ENCODE measurements around the gene SPACA4.

Gene SPACA4

GRCh38 chr19:48603850-48604249, 2.7 kb upstream of the SPACA4 start:
- no peaks in the 10 kb centered on the region for H3K36me3 ChIP-seq
- H3K27me3 ChIP-seq = peaks cover 0 to 4% (median 0%) of the 10 kb centered on the region in 11 experiments; a peak in 1 of 22 replicates
- no peak for TF ChIP-seq Cebpa-rat (IDR thresholded peaks at IDR 0.05)

GRCh38 chr19:48607359-48607755, 815 bp downstream of the SPACA4 start:
- H3K4me1 ChIP-seq = peaks cover 7 to 17% (median 12%) of the 10 kb centered on the region in 10 experiments; a peak in 17 of 20 replicates

More at GRCh38 chr19:48603850-48604249, 2.7 kb upstream of the SPACA4 start:
- Histone ChIP-seq H3K9ac (no peak overlapping the region), H3K27ac (no peak overlapping the region), H3K4me1 (peaks cover 10 to 25% (median 14%) of the 10 kb centered on the region in 10 experiments; a peak in 18 of 20 replicates), H3K4me3 (no peak overlapping the region), H4K20me1 (no peaks in the 10 kb centered on the region), H3K4me2 (no peak overlapping the region), H3K9me3 (replicated peaks in 1 of 11) (no peaks in the 10 kb centered on the region)

GRCh38 chr19:48608798-48609263, 2.3 kb downstream of the SPACA4 start:
- Histone ChIP-seq H3K4me2 (peak overlapping the region; percentile 36 to 75 (median 49); a peak in 21 of 22 replicates), H4K20me1 (peaks cover 0 to 22% (median 12%) of the 10 kb centered on the region in 11 experiments; a peak in 18 of 22 replicates), H3K9me3 (replicated peaks in 1 of 11) (no peaks in the 10 kb centered on the region), H3K27me3 (no peaks in the 10 kb centered on the region), H3K27ac (peak overlapping the region in 8 of 11 experiments; percentile 40 to 67 (median 56); a peak in 15 of 22 replicates), H3K4me1 (peaks cover 6 to 26% (median 16%) of the 10 kb centered on the region in 10 experiments; a peak in 15 of 20 replicates), H3K4me3 (no peak overlapping the region; a peak in 1 of 20 replicates), H3K36me3 (peaks cover 0 to 12% (median 9%) of the 10 kb centered on the region in 11 experiments; a peak in 7 of 22 replicates), H3K9ac (peak overlapping the region in 10 of 11 experiments; percentile 40 to 67 (median 55); a peak in 16 of 22 replicates)
- TF ChIP-seq Cebpa-rat (IDR thresholded peaks at IDR 0.05) = no peak

More at GRCh38 chr19:48607359-48607755, 815 bp downstream of the SPACA4 start:
- Histone ChIP-seq H3K36me3 (no peaks in the 10 kb centered on the region), H3K4me3 (no peak overlapping the region), H3K27ac (no peak overlapping the region; a peak in 1 of 22 replicates), H3K9ac (0 out of 22 replicates have a peak overlapping the region, but pooled peaks of 1 of the 11 experiments have one; percentile 3), H3K9me3 (replicated peaks in 1 of 11) (no peaks in the 10 kb centered on the region), H3K27me3 (no peaks in the 10 kb centered on the region), H4K20me1 (peaks cover 0 to 7% (median 0%) of the 10 kb centered on the region in 11 experiments; a peak in 1 of 22 replicates), H3K4me2 (no peak overlapping the region)
- no peak for TF ChIP-seq Cebpa-rat (IDR thresholded peaks at IDR 0.05)

DNA sequence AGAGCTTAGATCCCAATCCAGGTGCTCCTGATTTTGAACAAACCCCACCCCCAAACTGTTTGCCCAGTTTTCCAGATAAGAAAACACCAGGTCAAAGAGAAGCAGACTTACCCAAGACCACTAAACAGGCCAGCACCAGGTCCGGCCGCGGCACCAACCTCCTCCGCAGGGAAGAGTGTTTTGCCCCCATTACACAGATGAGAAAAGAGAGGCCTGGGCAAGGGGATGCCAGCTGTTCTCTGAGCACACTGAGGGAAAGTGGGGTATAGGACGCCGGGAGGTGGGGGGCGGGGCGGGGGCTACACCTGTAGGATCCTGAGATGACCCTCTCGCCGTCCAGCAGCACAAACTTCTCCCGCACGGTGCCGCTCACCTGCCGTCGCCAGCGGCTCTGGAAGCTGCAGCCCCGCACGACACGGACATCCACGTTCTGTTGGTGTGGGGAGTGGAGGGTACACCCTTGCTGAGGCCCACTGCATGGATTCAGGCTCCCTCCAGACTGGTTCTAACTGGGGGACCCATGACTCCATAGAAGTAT, 3.1 kb downstream of the SPACA4 start:
- Histone ChIP-seq H3K27me3 (no peaks in the 10 kb centered on the region), H3K4me3 (no peak overlapping the region), H3K4me2 (peak overlapping the region in 7 of 11 experiments; percentile 40 to 61 (median 49); a peak in 8 of 22 replicates), H3K4me1 (peaks cover 6 to 29% (median 16%) of the 10 kb centered on the region in 10 experiments; a peak in 15 of 20 replicates), H3K9ac (peak overlapping the region in 7 of 11 experiments; percentile 46 to 67 (median 60); a peak in 7 of 22 replicates), H3K36me3 (peaks cover under 1 to 20% (median 9%) of the 10 kb centered on the region in 11 experiments; a peak in 18 of 22 replicates), H3K9me3 (replicated peaks in 1 of 11) (no peaks in the 10 kb centered on the region), H3K27ac (peak overlapping the region in 3 of 11 experiments; percentile 48 to 56 (median 51); a peak in 4 of 22 replicates), H4K20me1 (peaks cover 0 to 30% (median 20%) of the 10 kb centered on the region in 11 experiments; a peak in 20 of 22 replicates)
- TF ChIP-seq Cebpa-rat (IDR thresholded peaks at IDR 0.05) = no peak

GRCh38 chr19:48611872-48612271, 5.3 kb downstream of the SPACA4 start:
- H3K4me2 ChIP-seq = no peak overlapping the region
- peaks cover 23 to 42% (median 32%) of the 10 kb centered on the region in 11 experiments for H3K36me3 ChIP-seq
- peak overlapping the region in 2 of 11 experiments; percentile 5 to 27; a peak in 3 of 22 replicates for H3K27ac ChIP-seq
- no peak overlapping the region for H3K4me3 ChIP-seq
- TF ChIP-seq Cebpa-rat (IDR thresholded peaks at IDR 0.05) = no peak
- peaks cover 25 to 51% (median 36%) of the 10 kb centered on the region in 10 experiments for H3K4me1 ChIP-seq
- no peaks in the 10 kb centered on the region for H3K27me3 ChIP-seq
- peak overlapping the region in 2 of 11 experiments; percentile 16 to 17; a peak in 3 of 22 replicates for H3K9ac ChIP-seq
- peaks cover 22 to 52% (median 42%) of the 10 kb centered on the region in 11 experiments for H4K20me1 ChIP-seq
- H3K9me3 ChIP-seq (replicated peaks in 1 of 11) = no peaks in the 10 kb centered on the region

GRCh38 chr19:48613024-48613851, 6.7 kb downstream of the SPACA4 start:
- H3K27ac ChIP-seq = peak overlapping the region in 3 of 11 experiments; percentile 9 to 48 (median 23); a peak in 2 of 22 replicates
- peaks cover 38 to 61% (median 47%) of the 10 kb centered on the region in 10 experiments for H3K4me1 ChIP-seq

DNA sequence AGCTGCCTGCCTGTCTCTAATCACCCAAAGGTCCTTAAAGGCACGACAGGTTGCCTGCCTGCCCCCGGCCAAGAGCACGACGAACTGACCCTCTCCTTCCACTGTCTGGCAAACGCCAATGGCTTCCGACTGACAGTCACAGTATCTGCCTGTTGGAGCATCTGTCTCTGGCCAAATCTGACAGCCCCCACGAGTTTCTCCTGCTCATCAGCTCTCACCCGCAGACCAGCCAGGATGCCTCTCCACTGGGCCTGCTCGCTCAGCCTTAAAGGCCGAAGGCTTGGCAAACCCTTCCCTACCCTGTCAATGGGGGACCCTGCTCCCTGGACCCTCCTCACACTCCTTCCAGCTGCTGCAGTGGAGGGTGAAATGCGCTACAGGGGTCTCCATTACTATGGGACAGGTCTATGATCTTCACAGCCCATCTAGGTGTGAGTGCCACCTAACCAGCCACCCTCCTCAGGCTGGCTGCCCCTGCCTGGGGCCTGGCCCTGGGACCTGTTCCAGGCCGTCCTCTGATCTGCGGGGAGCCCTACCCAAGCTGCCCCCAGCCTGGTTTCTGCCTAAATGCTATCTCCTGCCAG, 7.4 kb downstream of the SPACA4 start:
- Histone ChIP-seq H3K9ac (peak overlapping the region in 7 of 11 experiments; percentile 4 to 38 (median 32); a peak in 7 of 22 replicates), H3K27ac (peak overlapping the region in 5 of 11 experiments; percentile 9 to 53 (median 23); a peak in 5 of 22 replicates), H3K4me3 (no peak overlapping the region)

More at GRCh38 chr19:48613024-48613851, 6.7 kb downstream of the SPACA4 start:
- H3K36me3 ChIP-seq = peaks cover 37 to 56% (median 45%) of the 10 kb centered on the region in 11 experiments
- H3K4me3 ChIP-seq = no peak overlapping the region
- H3K4me2 ChIP-seq = no peak overlapping the region
- no peak for TF ChIP-seq Cebpa-rat (IDR thresholded peaks at IDR 0.05)
- no peaks in the 10 kb centered on the region for H3K9me3 ChIP-seq (replicated peaks in 1 of 11)
- no peaks in the 10 kb centered on the region for H3K27me3 ChIP-seq
- H3K9ac ChIP-seq = peak overlapping the region in 6 of 11 experiments; percentile 12 to 37 (median 25); a peak in 5 of 22 replicates
- H4K20me1 ChIP-seq = peaks cover 36 to 66% (median 56%) of the 10 kb centered on the region in 11 experiments

More for the DNA sequence above, 7.4 kb downstream of the SPACA4 start:
- H3K9me3 ChIP-seq (replicated peaks in 1 of 11) = no peaks in the 10 kb centered on the region
- 0 out of 22 replicates have a peak overlapping the region, but pooled peaks of 1 of the 11 experiments have one; percentile 8 for H3K4me2 ChIP-seq
- H3K4me1 ChIP-seq = peaks cover 36 to 57% (median 41%) of the 10 kb centered on the region in 10 experiments
- peaks cover 40 to 71% (median 61%) of the 10 kb centered on the region in 11 experiments for H4K20me1 ChIP-seq
- no peak for TF ChIP-seq Cebpa-rat (IDR thresholded peaks at IDR 0.05)
- no peaks in the 10 kb centered on the region for H3K27me3 ChIP-seq
- H3K36me3 ChIP-seq = peaks cover 38 to 58% (median 47%) of the 10 kb centered on the region in 11 experiments

Measured in BLaER1 treated with 17β-estradiol and CSF1 and Interleukin-3, amounts not matched to agents 10 nM and 100 nM (cell line).